Endothelial cell (in vitro differentiated cells): Measurements from ENCODE around the gene CPAMD8. TPM values are rescaled to one million over a fixed set of nuclear protein-coding genes. Genes with fewer than 3 reads are reported as not detected.
A peak's percentile ranks its signal among the peaks of the same experiment; 100 is the strongest.
"Not testable (repeated sequence)": the region's sequence is repeated elsewhere in the genome, so short reads cannot be mapped to it uniquely, and the experiment has no call there.

ENCODE experiments used
- DNase-seq: peaks from one replicate; pipeline ENCODE4 v3.0.0; 2021; ENCODE audit warnings: low spot score
- H3K27ac Mint-ChIP-seq: one replicate; pipeline ENCODE4 v1.8.0; 2021; ENCODE audit warnings: mixed read lengths, inconsistent platforms; ENCODE audit not compliant: unreplicated experiment
- H3K27me3 Mint-ChIP-seq: one replicate; pipeline ENCODE4 v1.8.0; 2021; ENCODE audit warnings: mild to moderate bottlenecking, moderate library complexity, mixed read lengths, inconsistent platforms; ENCODE audit not compliant: unreplicated experiment
- H3K36me3 Mint-ChIP-seq: one replicate; pipeline ENCODE4 v1.8.0; 2021; ENCODE audit warnings: mild to moderate bottlenecking, low read depth, mixed read lengths, inconsistent platforms; ENCODE audit not compliant: unreplicated experiment
- H3K4me1 Mint-ChIP-seq: one replicate; pipeline ENCODE4 v1.8.0; 2021; ENCODE audit warnings: mild to moderate bottlenecking, mixed read lengths, inconsistent platforms; ENCODE audit not compliant: unreplicated experiment
- H3K4me3 Mint-ChIP-seq: one replicate; pipeline ENCODE4 v1.8.0; 2021; ENCODE audit warnings: mild to moderate bottlenecking, mixed read lengths, inconsistent platforms; ENCODE audit not compliant: unreplicated experiment
- H3K9me3 Mint-ChIP-seq: one replicate; pipeline ENCODE4 v1.8.0; 2021; ENCODE audit warnings: mixed read lengths, inconsistent platforms; ENCODE audit not compliant: unreplicated experiment
- CTCF ChIP-seq: fragments of 200-600 bp; sonication (generic); IDR thresholded peaks from one replicate; pipeline ENCODE4 v1.5.0; 2021; ENCODE audit warnings: antibody characterized with exemption; ENCODE audit not compliant: unreplicated experiment
- total RNA-seq: library from RNA; stranded (reverse); fragmentation: NEBNext Ultra II Directional; extraction: Animal tissue kit (Norgen Biotek cat#: 25700); gene quantifications from one replicate; pipeline ENCODE4 v1.2.1, GENCODE V29; 2021; ENCODE audit not compliant: unreplicated experiment

CPAMD8 gene
- total RNA-seq, 1 donor from 2014 or later: 4.8 TPM

GRCh38 chr19:16877581-16877980 lies 149.0 kb downstream of the CPAMD8 start:
- Mint-ChIP-seq H3K27me3 (peaks cover 8% of the 10 kb centered on the region), H3K4me1 (peaks cover 15% of the 10 kb centered on the region), H3K27ac (peak overlapping the region; percentile 64), H3K4me3 (no peak overlapping the region), H3K9me3 (peaks cover 17% of the 10 kb centered on the region), H3K36me3 (peaks cover 58% of the 10 kb centered on the region)
- DNase-seq: no peak
- TF ChIP-seq CTCF: no peak

DNA sequence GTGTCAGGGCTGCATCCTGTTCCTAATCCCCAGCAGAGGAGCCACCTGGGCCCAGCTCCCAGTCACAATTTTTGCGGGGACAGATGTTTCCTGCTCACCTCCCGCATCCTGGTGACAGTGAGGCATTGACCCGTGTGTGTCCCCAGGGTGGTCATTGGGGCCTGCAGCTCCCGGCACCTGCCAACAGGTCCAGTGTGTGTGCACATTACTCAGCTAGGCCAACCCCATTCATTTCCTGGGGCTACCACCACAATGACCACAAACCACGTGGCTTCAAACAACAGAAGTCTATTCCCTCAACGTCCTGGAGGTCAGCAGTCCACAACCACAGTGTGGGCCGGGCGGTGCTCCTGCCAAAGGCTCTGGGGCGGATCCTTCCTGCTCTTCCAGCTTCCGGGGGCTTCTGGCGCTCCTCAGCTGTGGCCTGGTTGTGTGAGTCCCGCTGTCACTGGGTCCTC lies 149.7 kb downstream of the CPAMD8 start:
- H3K4me1 Mint-ChIP-seq: peaks cover 19% of the 10 kb centered on the region
- H3K4me3 Mint-ChIP-seq: no peak overlapping the region

DNA sequence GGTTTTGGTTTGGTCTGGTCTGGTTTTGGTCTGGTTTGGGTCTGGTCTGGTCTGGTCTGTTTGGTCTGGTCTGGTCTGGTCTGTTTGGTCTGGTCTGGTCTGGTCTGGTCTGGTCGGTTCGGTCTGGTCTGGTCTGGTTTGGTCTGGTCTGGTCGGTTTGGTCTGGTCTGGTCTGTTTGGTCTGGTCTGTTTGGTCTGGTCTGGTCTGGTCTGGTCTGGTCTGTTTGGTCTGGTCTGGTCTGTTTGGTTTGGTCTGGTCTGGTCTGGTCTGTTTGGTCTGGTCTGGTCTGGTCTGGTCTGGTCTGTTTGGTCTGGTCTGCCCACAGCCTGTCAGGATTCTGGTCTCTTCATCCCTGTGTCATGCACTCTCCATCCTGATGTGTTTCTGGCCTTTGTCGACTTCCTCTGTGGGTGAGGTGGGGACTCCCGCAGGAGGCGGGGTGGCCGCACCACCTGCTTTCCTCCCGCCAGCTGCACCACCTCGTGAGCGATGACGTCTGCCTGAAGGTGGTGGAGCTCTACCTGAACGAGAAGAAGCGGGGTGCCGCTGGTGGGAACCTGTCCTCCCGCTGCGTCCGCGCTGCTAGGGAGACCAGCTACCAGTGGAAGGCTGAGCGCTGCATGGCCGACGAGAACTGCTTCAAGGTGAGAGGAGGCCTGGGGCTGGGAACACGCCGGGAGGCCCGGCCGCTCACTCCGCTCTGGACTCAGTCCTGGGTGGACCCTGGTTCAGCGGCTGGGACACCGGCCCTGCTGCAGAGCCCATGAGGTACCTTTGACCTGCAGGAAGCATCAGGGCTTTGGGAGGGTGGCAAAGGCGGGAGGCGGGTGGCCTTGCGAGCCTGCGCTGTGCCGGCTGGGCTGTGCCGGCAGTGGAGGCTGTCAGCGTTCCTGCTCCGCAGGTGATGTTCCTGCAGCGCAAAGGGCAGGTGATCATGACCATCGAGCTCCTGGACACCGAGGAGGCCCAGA lies 150.7 kb downstream of the CPAMD8 start:
- TF ChIP-seq CTCF: no peak
- Mint-ChIP-seq H3K4me3 (peak overlapping the region; percentile 42), H3K27me3 (peaks cover 12% of the 10 kb centered on the region), H3K4me1 (peaks cover 25% of the 10 kb centered on the region), H3K27ac (no peak overlapping the region), H3K36me3 (peaks cover 55% of the 10 kb centered on the region), H3K9me3 (peaks cover 9% of the 10 kb centered on the region)
- DNase-seq: no peak

More for the DNA sequence above, 149.7 kb downstream of the CPAMD8 start:
- H3K9me3 Mint-ChIP-seq: peaks cover 10% of the 10 kb centered on the region
- no peak for TF ChIP-seq CTCF
- H3K27me3 Mint-ChIP-seq: peaks cover 12% of the 10 kb centered on the region
- no peak overlapping the region for H3K27ac Mint-ChIP-seq
- H3K36me3 Mint-ChIP-seq: peaks cover 56% of the 10 kb centered on the region
- DNase-seq: no peak

DNA sequence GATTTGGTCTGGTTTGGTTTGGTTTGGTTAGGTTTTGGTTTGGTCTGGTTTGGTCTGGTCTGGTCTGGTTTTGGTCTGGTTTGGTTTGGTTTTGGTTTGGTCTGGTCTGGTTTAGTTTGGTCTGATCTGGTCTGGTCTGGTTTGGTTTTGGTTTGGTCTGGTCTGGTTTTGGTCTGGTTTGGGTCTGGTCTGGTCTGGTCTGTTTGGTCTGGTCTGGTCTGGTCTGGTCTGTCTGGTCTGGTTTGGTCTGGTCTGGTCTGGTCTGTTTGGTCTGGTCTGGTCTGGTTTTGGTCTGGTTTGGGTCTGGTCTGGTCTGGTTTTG lies 151.7 kb downstream of the CPAMD8 start:
- Mint-ChIP-seq H3K36me3 (peaks cover 46% of the 10 kb centered on the region), H3K4me1 (peaks cover 25% of the 10 kb centered on the region), H3K27ac (peak overlapping the region; percentile 83)

GRCh38 chr19:16874250-16874977 lies 152.2 kb downstream of the CPAMD8 start:
- no peak for DNase-seq
- Mint-ChIP-seq H3K27me3 (peaks cover 12% of the 10 kb centered on the region), H3K27ac (peak overlapping the region; percentile 83), H3K9me3 (peaks cover 5% of the 10 kb centered on the region), H3K4me3 (peak overlapping the region; percentile 81), H3K4me1 (peaks cover 25% of the 10 kb centered on the region), H3K36me3 (peaks cover 43% of the 10 kb centered on the region)
- TF ChIP-seq CTCF: no peak

More for the DNA sequence above, 151.7 kb downstream of the CPAMD8 start:
- Mint-ChIP-seq H3K4me3 (peak overlapping the region; percentile 81), H3K27me3 (peaks cover 12% of the 10 kb centered on the region)
- DNase-seq, H3K9me3 Mint-ChIP-seq: not testable (repeated sequence)
